HUES48 (cell line): ENCODE data around the gene KIFBP.
"Not testable (repeated sequence)": the region's sequence is repeated elsewhere in the genome, so short reads cannot be mapped to it uniquely, and the experiment has no call there.

Experiments
- H3K27ac ChIP-seq: one replicate; pipeline ENCODE4 v1.7.0; 2013; ENCODE audit warnings: low read depth, low read length, inconsistent platforms
- H3K27me3 ChIP-seq: 2 replicates; pipeline ENCODE4 v1.6.1; 2013; ENCODE audit warnings: mild to moderate bottlenecking, low read length; ENCODE audit not compliant: control insufficient read depth, insufficient read depth
- H3K36me3 ChIP-seq: 2 replicates; pipeline ENCODE4 v1.6.1; 2013; ENCODE audit warnings: low read length; ENCODE audit not compliant: control insufficient read depth, insufficient read depth
- H3K4me1 ChIP-seq: 2 replicates; pipeline ENCODE4 v1.6.1; 2013; ENCODE audit warnings: mild to moderate bottlenecking, low read length; ENCODE audit not compliant: control insufficient read depth, insufficient read depth
- H3K4me3 ChIP-seq: 2 replicates; pipeline ENCODE4 v1.5.1; 2013; ENCODE audit warnings: mild to moderate bottlenecking, low read depth, low read length
- H3K9ac ChIP-seq: 2 replicates; pipeline ENCODE4 v1.6.1; 2013; ENCODE audit warnings: mild to moderate bottlenecking, low read depth, low read length, moderate library complexity
- H3K9me3 ChIP-seq: 2 replicates; pipeline ENCODE4 v1.6.1; 2013; ENCODE audit warnings: low read length; ENCODE audit not compliant: control insufficient read depth, insufficient read depth

KIFBP gene

GRCh38 chr10:69033256-69033655 is 44.7 kb downstream of the KIFBP start:
- H3K27me3 ChIP-seq: no peaks in the 10 kb centered on the region
- H3K27ac ChIP-seq: no peak overlapping the region
- no peak overlapping the region for H3K9ac ChIP-seq
- H3K4me1 ChIP-seq: no peaks in the 10 kb centered on the region
- peaks cover 4% of the 10 kb centered on the region; the same call in 1 of the 2 replicates for H3K9me3 ChIP-seq
- H3K36me3 ChIP-seq: no peaks in the 10 kb centered on the region
- no peak overlapping the region for H3K4me3 ChIP-seq

DNA sequence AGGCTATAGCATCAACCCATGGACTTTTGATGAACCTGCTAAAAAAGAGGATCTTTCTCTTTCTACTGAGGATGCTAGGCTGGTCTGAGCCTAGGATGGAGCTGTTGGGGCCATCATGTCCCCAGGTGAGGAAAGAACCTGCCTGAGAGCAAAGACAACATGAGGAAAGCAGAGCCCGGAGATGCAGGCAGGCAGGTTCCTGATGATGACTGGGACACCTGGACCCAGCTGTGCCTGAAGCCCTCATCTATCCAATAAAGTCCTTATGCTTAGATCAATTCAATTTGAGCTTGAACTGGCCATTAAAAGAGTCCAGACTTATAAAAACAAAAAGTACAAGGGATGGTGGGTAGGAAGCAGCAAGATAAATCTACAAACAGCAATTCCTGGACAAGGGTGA is 48.9 kb downstream of the KIFBP start:
- Histone ChIP-seq H3K9ac (no peak overlapping the region), H3K27ac (no peak overlapping the region)

GRCh38 chr10:69040904-69041303 is 52.3 kb downstream of the KIFBP start:
- H3K27ac ChIP-seq, H3K4me3 ChIP-seq, H3K9me3 ChIP-seq, H3K4me1 ChIP-seq, H3K36me3 ChIP-seq, H3K27me3 ChIP-seq, H3K9ac ChIP-seq: not testable (repeated sequence)

More for the DNA sequence above, 48.9 kb downstream of the KIFBP start:
- H3K36me3 ChIP-seq: no peaks in the 10 kb centered on the region
- H3K9me3 ChIP-seq: no peaks in the 10 kb centered on the region; the same call in 1 of the 2 replicates
- H3K4me1 ChIP-seq: no peaks in the 10 kb centered on the region
- no peak overlapping the region for H3K4me3 ChIP-seq
- H3K27me3 ChIP-seq: no peaks in the 10 kb centered on the region

GRCh38 chr10:69042417-69042816 is 53.8 kb downstream of the KIFBP start:
- no peak overlapping the region for H3K4me3 ChIP-seq
- no peak overlapping the region for H3K9ac ChIP-seq
- no peaks in the 10 kb centered on the region for H3K27me3 ChIP-seq
- no peaks in the 10 kb centered on the region for H3K9me3 ChIP-seq
- H3K27ac ChIP-seq: no peak overlapping the region
- no peaks in the 10 kb centered on the region for H3K36me3 ChIP-seq
- H3K4me1 ChIP-seq: no peaks in the 10 kb centered on the region

DNA sequence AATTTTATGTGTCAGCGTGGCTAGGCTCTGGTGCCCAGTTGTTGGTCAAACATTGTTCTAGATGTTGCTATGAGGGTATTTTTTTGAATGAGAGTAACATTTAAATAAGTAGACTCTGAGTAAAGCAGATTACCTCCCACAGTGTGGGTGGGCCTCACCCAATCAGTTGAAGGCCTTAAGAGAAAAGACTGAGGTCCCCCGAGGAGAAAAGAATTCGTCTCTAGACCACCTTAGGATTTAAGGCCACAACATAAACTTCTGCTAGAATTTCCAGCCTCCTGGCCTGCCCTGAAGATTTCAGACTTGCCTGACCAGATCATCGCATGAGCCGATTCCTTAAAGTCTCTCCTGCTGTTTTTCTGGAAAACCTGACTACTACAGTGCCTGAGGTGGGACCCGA is 54.2 kb downstream of the KIFBP start:
- Histone ChIP-seq H3K36me3 (no peaks in the 10 kb centered on the region), H3K4me3 (no peak overlapping the region), H3K4me1 (no peaks in the 10 kb centered on the region), H3K9me3 (no peaks in the 10 kb centered on the region), H3K9ac (no peak overlapping the region), H3K27ac (no peak overlapping the region), H3K27me3 (no peaks in the 10 kb centered on the region)

DNA sequence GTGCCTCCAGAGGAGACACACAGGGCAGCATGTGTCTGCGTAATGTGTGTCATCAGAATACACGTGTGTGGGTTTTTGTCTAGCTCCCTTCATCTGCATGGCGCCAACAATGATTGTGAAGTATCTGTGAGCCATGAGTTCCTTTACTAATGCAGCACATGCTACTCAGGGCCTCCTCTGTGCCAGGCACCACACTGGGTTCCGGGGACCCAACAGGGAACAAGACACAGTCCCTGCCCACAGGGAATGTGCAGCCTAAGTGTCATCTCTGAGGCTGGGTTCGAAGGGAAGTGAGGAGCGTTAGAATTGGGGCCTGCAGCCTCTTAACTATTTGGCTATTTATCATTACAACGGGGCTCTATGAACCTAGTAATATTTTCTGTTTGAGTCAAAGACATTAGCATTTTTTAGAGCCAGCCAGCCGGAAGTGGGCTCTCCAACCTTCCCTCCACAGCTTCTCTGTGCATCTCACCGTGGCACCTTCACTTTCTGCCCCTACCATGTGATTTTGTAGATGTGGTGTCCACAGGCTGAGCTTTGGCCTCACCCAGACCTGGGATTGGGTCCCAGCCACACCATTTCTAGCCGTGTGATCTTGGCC is 55.4 kb downstream of the KIFBP start:
- Histone ChIP-seq H3K9ac (no peak overlapping the region), H3K27ac (no peak overlapping the region), H3K36me3 (no peaks in the 10 kb centered on the region), H3K27me3 (no peaks in the 10 kb centered on the region), H3K4me3 (no peak overlapping the region), H3K9me3 (no peaks in the 10 kb centered on the region), H3K4me1 (no peaks in the 10 kb centered on the region)

DNA sequence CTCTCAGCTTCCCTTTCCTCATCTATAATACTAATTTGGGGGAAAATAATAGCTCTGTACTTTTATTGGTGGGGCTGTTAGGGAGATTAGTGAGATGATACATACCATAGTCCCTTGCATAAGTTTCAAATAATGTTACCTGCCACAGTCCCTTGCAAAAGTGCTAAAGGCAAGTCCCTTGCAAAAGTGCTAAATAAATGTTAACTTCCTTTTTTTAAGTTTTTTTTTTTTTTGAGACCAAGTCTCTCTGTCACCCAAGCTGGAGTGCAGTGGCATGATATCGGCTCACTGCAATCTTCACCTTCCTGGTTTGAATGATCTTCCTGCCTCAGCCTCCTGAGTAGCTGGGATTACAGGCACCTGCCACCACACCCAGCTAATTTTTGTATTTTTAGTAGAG is 55.9 kb downstream of the KIFBP start:
- H3K4me3 ChIP-seq: no peak overlapping the region
- H3K27ac ChIP-seq: no peak overlapping the region
- H3K9ac ChIP-seq: no peak overlapping the region
- no peaks in the 10 kb centered on the region for H3K27me3 ChIP-seq
- no peaks in the 10 kb centered on the region for H3K36me3 ChIP-seq
- H3K4me1 ChIP-seq: no peaks in the 10 kb centered on the region
- no peaks in the 10 kb centered on the region for H3K9me3 ChIP-seq

DNA sequence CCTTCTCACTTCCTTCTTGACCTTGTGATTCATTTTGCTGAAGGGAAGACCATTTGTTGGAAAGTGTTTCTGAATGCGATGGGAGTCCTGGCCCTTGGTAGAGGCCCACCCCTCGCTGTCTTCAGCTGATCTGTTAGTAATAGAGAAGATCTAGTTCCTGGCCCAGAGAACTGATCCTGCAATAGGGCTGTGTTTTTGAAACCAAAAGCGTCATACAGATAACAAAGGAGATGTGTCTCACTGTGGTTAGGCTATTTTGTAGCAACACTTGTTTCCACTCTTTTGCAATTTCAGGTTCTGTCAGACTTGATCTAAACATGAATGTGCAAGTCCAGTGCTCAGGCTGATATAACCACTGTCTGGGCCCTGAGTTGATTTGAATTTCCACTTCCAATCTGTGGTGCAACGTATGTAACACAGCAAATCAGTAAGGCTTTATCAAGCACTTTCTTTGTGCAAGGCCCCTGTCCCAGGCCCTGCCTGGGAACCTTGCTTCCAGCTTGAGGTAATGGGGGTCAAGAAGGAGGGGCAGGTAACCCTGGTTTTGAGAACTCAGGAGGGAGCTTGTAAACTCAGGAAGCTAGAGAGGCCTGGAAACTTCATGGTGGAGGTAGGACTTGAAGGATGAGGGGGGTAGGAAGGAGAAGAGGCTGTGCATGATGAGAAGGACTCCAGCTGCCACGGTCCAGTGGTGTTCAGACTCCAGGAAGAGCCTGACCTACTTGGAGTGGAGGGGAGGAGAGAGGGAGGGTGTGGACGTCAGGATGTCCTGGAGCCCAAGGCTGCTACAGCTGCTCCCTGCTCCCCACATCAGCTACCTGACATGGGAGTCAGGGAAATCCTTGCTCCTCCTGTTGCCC is 57.1 kb downstream of the KIFBP start:
- Histone ChIP-seq H3K27me3 (no peaks in the 10 kb centered on the region), H3K9me3 (no peaks in the 10 kb centered on the region), H3K4me1 (no peaks in the 10 kb centered on the region), H3K9ac (no peak overlapping the region), H3K27ac (no peak overlapping the region), H3K4me3 (no peak overlapping the region), H3K36me3 (no peaks in the 10 kb centered on the region)

DNA sequence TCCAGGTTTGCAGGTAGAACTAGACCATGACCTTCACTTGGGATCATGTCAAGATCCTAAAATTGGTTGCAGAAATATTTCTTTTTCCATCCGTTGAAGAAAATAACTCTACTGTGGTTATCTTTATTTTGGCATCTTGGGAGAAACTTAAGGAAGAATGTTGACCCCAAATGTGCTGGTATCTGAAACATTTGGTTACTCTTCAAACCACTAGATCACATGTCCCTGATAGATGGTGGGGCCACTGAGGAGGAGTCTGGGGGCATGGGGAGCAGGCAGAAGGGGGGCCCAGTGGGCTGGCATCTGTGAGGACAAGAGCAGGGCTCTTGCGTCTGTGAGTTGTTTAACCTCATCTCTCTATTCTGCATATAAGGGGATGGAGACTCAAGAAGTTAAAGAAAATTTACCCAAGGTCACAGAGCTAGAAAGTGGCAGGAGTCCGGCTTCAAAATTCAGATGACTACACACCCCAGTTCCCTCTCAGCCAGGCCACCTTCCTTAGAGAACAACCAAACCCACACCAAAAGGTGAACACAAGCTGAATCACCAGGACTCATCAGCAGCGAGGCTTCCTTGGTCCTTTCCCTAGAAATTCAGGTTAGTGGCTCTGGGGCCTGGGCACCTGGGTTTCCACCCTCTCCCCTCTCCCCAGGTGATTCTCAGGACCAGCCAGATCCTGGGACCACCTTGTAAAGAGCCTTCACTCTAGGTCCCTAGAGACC is 58.7 kb downstream of the KIFBP start:
- no peaks in the 10 kb centered on the region for H3K36me3 ChIP-seq
- no peak overlapping the region for H3K9ac ChIP-seq
- H3K27me3 ChIP-seq: no peaks in the 10 kb centered on the region
- no peak overlapping the region for H3K27ac ChIP-seq
- no peak overlapping the region for H3K4me3 ChIP-seq
- H3K9me3 ChIP-seq: no peaks in the 10 kb centered on the region
- H3K4me1 ChIP-seq: peaks cover 7% of the 10 kb centered on the region

- Histone ChIP-seq H3K9ac (no peak overlapping the region), H3K27me3 (no peaks in the 10 kb centered on the region), H3K27ac (no peak overlapping the region), H3K9me3 (no peaks in the 10 kb centered on the region), H3K36me3 (no peaks in the 10 kb centered on the region), H3K4me3 (no peak overlapping the region), H3K4me1 (peaks cover 14% of the 10 kb centered on the region)
Measured at GRCh38 chr10:69048103-69048502, 59.5 kb downstream of the KIFBP start.

- no peak overlapping the region for H3K27ac ChIP-seq
- H3K9me3 ChIP-seq: no peaks in the 10 kb centered on the region
- H3K4me1 ChIP-seq: peaks cover 14% of the 10 kb centered on the region
- H3K27me3 ChIP-seq: no peaks in the 10 kb centered on the region
- no peaks in the 10 kb centered on the region for H3K36me3 ChIP-seq
- no peak overlapping the region for H3K4me3 ChIP-seq
- no peak overlapping the region for H3K9ac ChIP-seq
Measured at GRCh38 chr10:69049566-69049961, 61.0 kb downstream of the KIFBP start.
